DOHH2 (cell line): ENCODE data around the gene SNRPD2.

Experiments used
- CTCF ChIP-seq: fragments of 200-600 bp; sonication (generic); IDR thresholded peaks from one replicate; pipeline ENCODE4 v1.5.1; 2014; ENCODE audit warnings: antibody characterized with exemption, mild to moderate bottlenecking, low read depth, low read length; ENCODE audit not compliant: poor library complexity, severe bottlenecking
- EZH2phosphoT487 ChIP-seq: fragments of 200-600 bp; sonication (generic); IDR thresholded peaks from 2 replicates; pipeline ENCODE4 v1.6.1; 2017; ENCODE audit warnings: borderline replicate concordance, mild to moderate bottlenecking, antibody characterized with exemption, low read length, moderate library complexity, mixed read lengths

- no peak for TF ChIP-seq CTCF
- no peak for TF ChIP-seq EZH2phosphoT487
These were observed 9.6 kb downstream of the SNRPD2 start for GRCh38 chr19:45682117-45682516.
